Retinal pigment epithelial cell (primary cell): ENCODE data around the gene RARRES2.
A peak's percentile ranks its signal among the peaks of the same experiment; 100 is the strongest.

Experiments used
- DNase-seq: peaks from one replicate; pipeline ENCODE4 v3.0.0-alpha.2; 2010; ENCODE audit warnings: low read depth
- H3K4me3 ChIP-seq: 2 replicates; pipeline ENCODE4 v1.5.1; 2011; ENCODE audit warnings: mild to moderate bottlenecking, low read length, control low read depth, moderate library complexity
- CTCF ChIP-seq: conservative IDR thresholded peaks from 2 replicates; pipeline ENCODE4 v1.5.1; 2011; ENCODE audit warnings: low read depth, low read length, control low read depth, inconsistent platforms

Gene RARRES2

GRCh38 chr7:150367677-150368095 lies 26.3 kb upstream of the RARRES2 start:
- H3K4me3 ChIP-seq = peak overlapping the region; percentile 82
- TF ChIP-seq CTCF = no peak
- DNase-seq = peak; percentile 69

GRCh38 chr7:150365673-150366398 lies 24.4 kb upstream of the RARRES2 start:
- H3K4me3 ChIP-seq = no peak overlapping the region
- no peak for DNase-seq
- no peak for TF ChIP-seq CTCF

DNA sequence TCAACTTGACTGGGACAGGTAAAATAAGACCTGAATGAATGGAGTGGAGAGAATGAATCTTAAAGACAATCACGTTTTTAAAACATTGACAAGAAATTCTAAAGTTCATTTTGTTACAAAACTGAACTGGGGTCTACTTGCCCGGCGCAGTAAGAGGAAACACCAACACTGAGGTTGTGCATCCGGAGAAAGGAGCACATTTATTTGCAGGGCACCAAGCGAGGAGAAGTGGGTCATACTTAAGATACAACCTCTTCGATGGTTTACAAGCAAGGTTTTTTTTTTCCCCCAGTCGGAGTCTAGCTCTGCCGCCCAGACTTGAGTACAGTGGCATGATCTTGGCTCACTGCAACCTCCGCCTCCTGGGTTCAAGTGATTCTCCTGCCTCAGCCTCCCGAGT lies 23.8 kb upstream of the RARRES2 start:
- H3K4me3 ChIP-seq = no peak overlapping the region
- TF ChIP-seq CTCF = no peak
- no peak for DNase-seq

GRCh38 chr7:150363872-150364271 lies 22.4 kb upstream of the RARRES2 start:
- H3K4me3 ChIP-seq = no peak overlapping the region
- no peak for TF ChIP-seq CTCF
- no peak for DNase-seq

DNA sequence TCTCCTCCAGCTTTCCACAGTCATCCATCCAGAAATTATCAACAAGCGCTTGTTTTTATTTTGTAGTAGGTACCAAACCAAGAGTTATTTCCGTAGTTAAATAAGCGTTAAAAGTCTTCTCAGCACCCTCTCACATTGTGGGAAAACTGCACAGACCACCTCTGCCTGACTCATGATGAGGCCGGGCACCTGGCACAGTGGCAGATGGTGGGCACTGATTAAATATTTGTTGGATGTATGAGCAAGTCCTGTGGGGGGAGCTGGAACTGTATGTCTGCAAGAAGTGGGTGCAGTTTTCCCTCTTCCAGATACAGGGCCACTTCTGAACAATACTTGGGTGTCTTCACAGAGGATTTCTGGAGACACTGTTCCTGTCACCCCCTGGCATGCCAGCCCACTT lies 21.9 kb upstream of the RARRES2 start:
- H3K4me3 ChIP-seq = no peak overlapping the region
- no peak for DNase-seq
- no peak for TF ChIP-seq CTCF

- no peak for TF ChIP-seq CTCF
- no peak for DNase-seq
- H3K4me3 ChIP-seq = no peak overlapping the region
Observed at GRCh38 chr7:150361807-150362621, 20.6 kb upstream of the RARRES2 start.
